IMR-90 (cell line): Measurements from ENCODE around the gene STX18. TPM values are rescaled to one million over a fixed set of nuclear protein-coding genes. Genes with fewer than 3 reads are reported as not detected.
A peak's percentile ranks its signal among the peaks of the same experiment; 100 is the strongest.

Experiments
- ATAC-seq: fragments of 200-7000 bp; cut with Tn5 transposase; 2 replicates; pipeline ENCODE4 v1.9.1; 2020; ENCODE audit warnings: low read depth, mild to moderate bottlenecking, moderate library complexity
- BruUV-seq: library from RNA; stranded (reverse); fragments of 400-500 nt; replicated peaks from 2 replicates; lab custom pipeline; 2021; lab: Mats Ljungman, UMichigan
- CTCF ChIA-PET: fragments of 300-600 bp; formaldehyde crosslinking; extraction: SDS; loops from one replicate; lab custom pipeline; 2021; ENCODE audit warnings: antibody characterized with exemption; lab: Yijun Ruan, JAX
- POLR2A ChIA-PET: fragments of 300-600 bp; sonication (Branson Sonifier 250); formaldehyde crosslinking; loops from one replicate; lab custom pipeline; 2022; ENCODE audit warnings: antibody characterized with exemption; ENCODE audit not compliant: unreplicated experiment; lab: Charles Lee
- DNase-seq: peaks from one replicate; pipeline ENCODE4 v3.0.0; 2013
- H2AFZ ChIP-seq: replicated peaks from 2 replicates; pipeline ENCODE3; 2013; ENCODE audit warnings: low read length, mild to moderate bottlenecking; ENCODE audit not compliant: poor library complexity
- H2AK5ac ChIP-seq: 2 replicates; pipeline ENCODE4 v1.6.1; 2013; ENCODE audit warnings: low read depth, low read length, inconsistent platforms
- H2AK9ac ChIP-seq: replicated peaks from 2 replicates; pipeline ENCODE3; 2013; ENCODE audit warnings: mild to moderate bottlenecking, low read depth, low read length, moderate library complexity; ENCODE audit not compliant: poor library complexity
- H2BK120ac ChIP-seq: 2 replicates; pipeline ENCODE4 v1.6.1; 2013; ENCODE audit warnings: low read depth, low read length, inconsistent platforms
- H2BK15ac ChIP-seq: 3 replicates; pipeline ENCODE4 v1.6.1; 2013; ENCODE audit warnings: low read depth, low read length, inconsistent platforms
- H2BK20ac ChIP-seq: 2 replicates; pipeline ENCODE4 v1.6.1; 2013; ENCODE audit warnings: low read depth, mild to moderate bottlenecking, inconsistent platforms, low read length, moderate library complexity
- H2BK5ac ChIP-seq: 2 replicates; pipeline ENCODE4 v1.6.1; 2013; ENCODE audit warnings: mild to moderate bottlenecking, low read depth, low read length, inconsistent platforms; ENCODE audit not compliant: poor library complexity, severe bottlenecking
- H3K14ac ChIP-seq: replicated peaks from 2 replicates; pipeline ENCODE4 v1.6.1; 2013; ENCODE audit warnings: low read depth, low read length, inconsistent platforms
- H3K18ac ChIP-seq: 2 replicates; pipeline ENCODE4 v1.6.1; 2013; ENCODE audit warnings: low read depth, low read length, control low read depth
- H3K23ac ChIP-seq: 2 replicates; pipeline ENCODE4 v1.6.1; 2013; ENCODE audit warnings: low read depth, low read length, inconsistent platforms
- H3K27ac ChIP-seq: 2 replicates; pipeline ENCODE4 v1.5.1; 2013; ENCODE audit warnings: mild to moderate bottlenecking, control low read depth, low read length; ENCODE audit not compliant: insufficient read depth
- H3K27me3 ChIP-seq: 2 replicates; pipeline ENCODE4 v1.6.1; 2013; ENCODE audit warnings: low read length; ENCODE audit not compliant: control insufficient read depth, insufficient read depth
- H3K36me3 ChIP-seq: 2 replicates; pipeline ENCODE4 v1.6.1; 2013; ENCODE audit warnings: low read length, mixed read lengths; ENCODE audit not compliant: control insufficient read depth, insufficient read depth
- H3K4ac ChIP-seq: 2 replicates; pipeline ENCODE4 v1.6.1; 2013; ENCODE audit warnings: low read depth, low read length, inconsistent platforms
- H3K4me1 ChIP-seq: 2 replicates; pipeline ENCODE4 v1.6.1; 2013; ENCODE audit warnings: low read length, mixed read lengths; ENCODE audit not compliant: control insufficient read depth, insufficient read depth
- H3K4me2 ChIP-seq: 2 replicates; pipeline ENCODE4 v1.6.1; 2013; ENCODE audit warnings: low read depth, mild to moderate bottlenecking, control low read depth, low read length, moderate library complexity
- H3K4me3 ChIP-seq: 2 replicates; pipeline ENCODE4 v1.5.1; 2013; ENCODE audit warnings: low read depth, mild to moderate bottlenecking, control low read depth, low read length, moderate library complexity; ENCODE audit not compliant: insufficient read depth
- H3K56ac ChIP-seq: 2 replicates; pipeline ENCODE4 v1.6.1; 2013; ENCODE audit warnings: low read length, inconsistent platforms; ENCODE audit not compliant: insufficient read depth; ENCODE audit errors: extremely low read depth
- H3K79me1 ChIP-seq, 2 experiments: 2 replicates each; pipeline ENCODE4 v1.6.1; 2013; ENCODE audit warnings: low read length in 2 of 2, inconsistent platforms in 1 of 2, low read depth in 1 of 2
- H3K9ac ChIP-seq: 2 replicates; pipeline ENCODE4 v1.6.1; 2013; ENCODE audit warnings: low read depth, low read length, control low read depth
- H3K9me1 ChIP-seq: 2 replicates; pipeline ENCODE4 v1.6.1; 2013; ENCODE audit warnings: low read length, inconsistent platforms; ENCODE audit not compliant: insufficient read depth
- H3K9me3 ChIP-seq: 2 replicates; pipeline ENCODE4 v1.6.1; 2013; ENCODE audit warnings: low read length; ENCODE audit not compliant: control insufficient read depth, insufficient read depth
- H4K20me1 ChIP-seq: 2 replicates; pipeline ENCODE4 v1.6.1; 2013; ENCODE audit warnings: low read length, inconsistent platforms; ENCODE audit not compliant: insufficient read depth
- H4K5ac ChIP-seq: 2 replicates; pipeline ENCODE4 v1.6.1; 2013; ENCODE audit warnings: mild to moderate bottlenecking, low read depth, low read length, control low read depth
- H4K8ac ChIP-seq, 2 experiments: 2 replicates each; pipeline ENCODE4 v1.6.1; 2013; ENCODE audit warnings: low read depth in 2 of 2, low read length in 2 of 2, control low read depth in 1 of 2, inconsistent platforms in 1 of 2
- H4K91ac ChIP-seq: 2 replicates; pipeline ENCODE4 v1.6.1; 2013; ENCODE audit warnings: low read depth, low read length, inconsistent platforms; ENCODE audit not compliant: insufficient read depth
- NFE2L2 ChIP-seq: fragments of 150-350 bp; IDR thresholded peaks from 2 replicates; pipeline ENCODE4 v1.6.1; 2016; ENCODE audit warnings: low read depth, mild to moderate bottlenecking, low read length
- POLR2A ChIP-seq: IDR thresholded peaks from 2 replicates; pipeline ENCODE4 v1.6.1; 2012; ENCODE audit warnings: mild to moderate bottlenecking, low read depth, low read length
- RCOR1 ChIP-seq: IDR thresholded peaks from 2 replicates; pipeline ENCODE4 v1.6.1; 2012; ENCODE audit warnings: mild to moderate bottlenecking, low read length, improper control_type of control experiment; ENCODE audit not compliant: insufficient replicate concordance
- RFX5 ChIP-seq: IDR thresholded peaks from 2 replicates; pipeline ENCODE4 v1.8.0; 2012; ENCODE audit warnings: low read depth, mild to moderate bottlenecking, low read length, moderate library complexity
- SMC3 ChIP-seq: fragments of 150-350 bp; IDR thresholded peaks from 2 replicates; pipeline ENCODE4 v1.6.1; 2016; ENCODE audit warnings: low read depth, mild to moderate bottlenecking, antibody characterized with exemption, low read length, moderate library complexity
- whole genome bisulfite sequencing, 2 experiments: methylation state at CpG; one replicate each; pipeline versions ENCODE4 v1.1.5 to v1.1.7; 2013; ENCODE audit warnings: missing lambda C conversion rate in 2 of 2; ENCODE audit not compliant: insufficient read length in 1 of 2; ENCODE audit errors: extremely low coverage in 2 of 2; 5-methylcytosine and 5-hydroxymethylcytosine counted together
- dilution Hi-C: fragments of 300-500 bp; cut with HindIII; formaldehyde crosslinking; loops from one replicate; pipeline ENCODE4 v1.14.3; 2018; ENCODE audit warnings: low sequenced_read_pairs; ENCODE audit not compliant: unreplicated experiment
- in situ Hi-C: fragments of 300-500 bp; cut with MboI; formaldehyde crosslinking; loops from 3 replicates; pipeline ENCODE4 v1.14.3; 2019; ENCODE audit warnings: low sequenced_read_pairs, inconsistent platforms, mixed read lengths
- intact Hi-C: fragments of 100-400 bp; cut with micrococcal nuclease; formaldehyde crosslinking; loops from 2 replicates; pipeline ENCODE4 v1.10.0; 2022
- polyA plus RNA-seq, 3 experiments: library from polyadenylated mRNA; depleted of rRNA; stranded (reverse); fragments of >200 nt; gene quantifications; 2 replicates each; pipeline ENCODE4 v1.2.3, GENCODE V29; 2012; ENCODE audit warnings: low replicate concordance in 1 of 3
- total RNA-seq: library from RNA; depleted of rRNA; stranded (reverse); fragments of >200 nt; gene quantifications from 2 replicates; pipeline ENCODE4 v1.2.3, GENCODE V29; 2012

STX18 gene
- total and polyA plus RNA-seq, 2 of the 4 experiments (the other 2 are of a cell fraction), result 20.1 to 23.4 TPM

DNA sequence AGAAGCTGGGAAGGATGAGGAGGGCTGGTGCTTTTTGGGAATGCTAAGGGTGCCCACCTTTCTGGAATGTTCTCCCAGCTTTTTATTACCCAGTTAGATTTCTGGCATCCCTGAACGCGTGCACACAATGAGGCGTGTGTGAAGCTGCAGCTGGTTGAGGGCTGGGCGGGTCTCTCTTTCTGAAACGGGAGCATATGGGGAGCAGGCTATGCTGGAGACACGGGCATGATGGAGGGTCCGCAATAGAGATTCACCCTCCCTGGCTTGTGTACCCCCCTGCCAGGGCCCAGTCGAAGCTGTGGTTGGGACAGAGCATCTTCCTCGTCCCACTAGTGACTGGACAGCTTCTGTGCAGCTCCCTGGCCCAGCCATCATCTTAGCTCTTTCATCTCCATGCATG is 146.5 kb downstream of the STX18 start:
- peaks cover 29% of the 10 kb centered on the region for H3K4me1 ChIP-seq
- H3K79me1 ChIP-seq, result no peaks in the 10 kb centered on the region
- H2AK9ac ChIP-seq, result no peak overlapping the region
- H2BK20ac ChIP-seq, result no peak overlapping the region
- no peak overlapping the region for H3K23ac ChIP-seq
- no peak overlapping the region for H4K91ac ChIP-seq
- no peak overlapping the region for H2AFZ ChIP-seq
- TF ChIP-seq NFE2L2, result no peak
- TF ChIP-seq RCOR1, result no peak
- no peak for TF ChIP-seq SMC3
- no peak for TF ChIP-seq RFX5
- TF ChIP-seq POLR2A, result no peak
- H2BK5ac ChIP-seq, result no peak overlapping the region
- H2AK5ac ChIP-seq, result no peak overlapping the region
- peak overlapping the region; percentile 30; the same call in 1 of the 2 replicates for H3K4me2 ChIP-seq
- intact Hi-C loops (no loop called here), dilution Hi-C loops (no loop called here), in situ Hi-C loops (no loop called here)
- H2BK120ac ChIP-seq, result peak overlapping the region; percentile 45; the same call in 1 of the 2 replicates
- 56% methylated on average over 2 of the region's 9 CpGs; no CpG with 5 or more reads in 1 of the 2 experiments for WGBS, 2 experiments
- no peak overlapping the region for H3K56ac ChIP-seq
- no peak overlapping the region for H2BK15ac ChIP-seq
- H3K18ac ChIP-seq, result peak overlapping the region; percentile 7; the same call in 1 of the 2 replicates
- H3K14ac ChIP-seq, result no peak overlapping the region
- no peak for DNase-seq
- H3K27me3 ChIP-seq, result peaks cover 33% of the 10 kb centered on the region
- H3K9me3 ChIP-seq, result no peaks in the 10 kb centered on the region
- BruUV-seq, result no TSS peak
- H3K9me1 ChIP-seq, result peaks cover 13% of the 10 kb centered on the region
- no peak for ATAC-seq
- H3K27ac ChIP-seq, result peak overlapping the region; percentile 10; the same call in 1 of the 2 replicates
- no peak overlapping the region; the same call in 1 of the 2 replicates for H4K5ac ChIP-seq
- no peaks in the 10 kb centered on the region for H4K20me1 ChIP-seq
- H3K4ac ChIP-seq, result peak overlapping the region; percentile 17; the same call in 1 of the 2 replicates
- H4K8ac ChIP-seq, result no peak overlapping the region; a peak in 1 of 4 replicates
- CTCF ChIA-PET, result interaction anchor here (0.6 to 1.7 kb wide), 5 partner anchors 11 to 48 kb away, joined by 3 to 8 read pairs (median 3); no protein-coding TSS in a partner anchor
- H3K4me3 ChIP-seq, result no peak overlapping the region
- no peaks in the 10 kb centered on the region; the same call in 1 of the 2 replicates for H3K36me3 ChIP-seq
- POLR2A ChIA-PET, result no interaction called here
- no peak overlapping the region for H3K9ac ChIP-seq
